Ramos (cell line): ENCODE measurements around the gene CGN.

Source experiments
- in situ Hi-C: fragments of 300-500 bp; cut with MboI; formaldehyde crosslinking; loops from one replicate; pipeline ENCODE4 v1.14.3; 2022; ENCODE audit warnings: low sequenced_read_pairs; ENCODE audit not compliant: unreplicated experiment

The CGN gene

DNA sequence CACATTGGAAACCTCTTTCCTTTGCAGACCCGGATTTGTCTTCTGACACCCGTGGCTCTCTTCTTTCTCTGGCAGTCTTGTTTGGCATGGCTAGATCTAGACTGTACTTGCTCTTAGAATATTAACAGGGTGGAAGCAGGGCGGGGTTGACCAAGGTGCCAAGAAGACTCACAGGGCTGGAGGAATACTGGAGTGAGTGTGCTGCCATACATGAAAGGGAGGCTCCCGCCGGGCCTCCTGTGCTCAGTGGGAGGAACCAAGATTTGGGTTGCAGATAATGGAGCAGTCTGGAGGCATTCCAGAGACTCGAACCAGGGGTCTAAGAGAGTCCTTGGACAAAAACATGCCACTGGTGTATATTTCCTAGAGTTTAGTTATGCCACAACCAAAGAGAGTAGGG lies 73.1 kb downstream of the CGN start:
- in situ Hi-C loops: no loop called here

GRCh38 chr1:151584780-151585179 lies 73.6 kb downstream of the CGN start:
- in situ Hi-C loops: no loop called here

GRCh38 chr1:151585622-151586021 lies 74.4 kb downstream of the CGN start:
- in situ Hi-C loops: no loop called here
